Neural progenitor cell (in vitro differentiated cells): Measurements from ENCODE around the gene UNC13B. TPM values are rescaled to one million over a fixed set of nuclear protein-coding genes. Genes with fewer than 3 reads are reported as not detected.

Source experiments
- DNase-seq: peaks from one replicate; pipeline ENCODE4 v3.0.0-alpha.2; 2016; ENCODE audit warnings: low spot score
- H2AFZ ChIP-seq: fragments of 200-600 bp; sonication (generic); replicated peaks from 2 replicates; pipeline ENCODE4 v1.6.1; 2016; ENCODE audit warnings: antibody characterized with exemption
- H3F3A ChIP-seq: fragments of 200-600 bp; sonication (generic); 2 replicates; pipeline ENCODE4 v1.6.1; 2016; ENCODE audit warnings: antibody characterized with exemption, low read depth
- H3K27ac ChIP-seq: fragments of 200-600 bp; sonication (generic); 2 replicates; pipeline ENCODE4 v1.5.1; 2016; ENCODE audit warnings: mild to moderate bottlenecking
- H3K27me3 ChIP-seq: fragments of 200-600 bp; sonication (generic); 2 replicates; pipeline ENCODE4 v1.6.1; 2016; ENCODE audit warnings: mild to moderate bottlenecking, moderate library complexity
- H3K36me3 ChIP-seq: fragments of 200-600 bp; sonication (generic); 2 replicates; pipeline ENCODE4 v1.5.1; 2016
- H3K4me1 ChIP-seq: fragments of 200-600 bp; sonication (generic); 2 replicates; pipeline ENCODE4 v1.6.1; 2016; ENCODE audit warnings: mixed run types
- H3K4me2 ChIP-seq: fragments of 200-600 bp; sonication (generic); 2 replicates; pipeline ENCODE4 v1.6.1; 2016
- H3K4me3 ChIP-seq: fragments of 200-600 bp; sonication (generic); 2 replicates; pipeline ENCODE4 v1.5.1; 2016
- H3K79me2 ChIP-seq: fragments of 200-600 bp; sonication (generic); 2 replicates; pipeline ENCODE4 v1.6.1; 2016; ENCODE audit warnings: low read depth
- H3K9ac ChIP-seq: fragments of 200-600 bp; sonication (generic); 2 replicates; pipeline ENCODE4 v1.6.1; 2016
- H3K9me3 ChIP-seq: fragments of 200-600 bp; sonication (generic); 2 replicates; pipeline ENCODE4 v1.5.1; 2016; ENCODE audit warnings: low read depth
- H4K20me1 ChIP-seq: fragments of 200-600 bp; sonication (generic); 2 replicates; pipeline ENCODE4 v1.6.1; 2016; ENCODE audit warnings: low read depth
- H3K27ac Mint-ChIP-seq: 3 replicates; pipeline ENCODE4 v1.8.0; 2021; ENCODE audit warnings: mixed read lengths
- H3K27me3 Mint-ChIP-seq: 2 replicates; pipeline ENCODE4 v1.8.0; 2022; ENCODE audit warnings: low read depth, mild to moderate bottlenecking, inconsistent platforms, moderate library complexity, mixed read lengths; ENCODE audit not compliant: insufficient read depth
- H3K36me3 Mint-ChIP-seq: 3 replicates; pipeline ENCODE4 v1.8.0; 2021; ENCODE audit warnings: mixed read lengths
- H3K4me1 Mint-ChIP-seq: 3 replicates; pipeline ENCODE4 v1.8.0; 2021; ENCODE audit warnings: mixed read lengths
- H3K4me3 Mint-ChIP-seq: 3 replicates; pipeline ENCODE4 v1.8.0; 2021; ENCODE audit warnings: mild to moderate bottlenecking, moderate library complexity, mixed read lengths
- H3K9me3 Mint-ChIP-seq: 3 replicates; pipeline ENCODE4 v1.8.0; 2020; ENCODE audit warnings: mixed read lengths
- EZH2 ChIP-seq: fragments of 200-600 bp; sonication (generic); IDR thresholded peaks from 2 replicates; pipeline ENCODE4 v1.6.1; 2017; ENCODE audit warnings: antibody characterized with exemption, mild to moderate bottlenecking, moderate library complexity
- EZH2phosphoT487 ChIP-seq: fragments of 200-600 bp; sonication (generic); IDR thresholded peaks from 2 replicates; pipeline ENCODE4 v1.6.1; 2017; ENCODE audit warnings: antibody characterized with exemption
- total RNA-seq: library from RNA; depleted of rRNA; stranded (reverse); fragments of >200 nt; gene quantifications from 2 replicates; pipeline ENCODE4 v1.2.3, GENCODE V29; 2015; ENCODE audit warnings: low replicate concordance
- TF ChIP-seq, protein P1 (sequence below): fragments of 200-600 bp; sonication (generic); IDR thresholded peaks from 2 replicates; pipeline ENCODE4 v1.5.1; 2017; ENCODE audit warnings: antibody characterized with exemption, mild to moderate bottlenecking

UNC13B gene
- total RNA-seq, 1 donor from 2014 or later: 40.7 TPM

DNA sequence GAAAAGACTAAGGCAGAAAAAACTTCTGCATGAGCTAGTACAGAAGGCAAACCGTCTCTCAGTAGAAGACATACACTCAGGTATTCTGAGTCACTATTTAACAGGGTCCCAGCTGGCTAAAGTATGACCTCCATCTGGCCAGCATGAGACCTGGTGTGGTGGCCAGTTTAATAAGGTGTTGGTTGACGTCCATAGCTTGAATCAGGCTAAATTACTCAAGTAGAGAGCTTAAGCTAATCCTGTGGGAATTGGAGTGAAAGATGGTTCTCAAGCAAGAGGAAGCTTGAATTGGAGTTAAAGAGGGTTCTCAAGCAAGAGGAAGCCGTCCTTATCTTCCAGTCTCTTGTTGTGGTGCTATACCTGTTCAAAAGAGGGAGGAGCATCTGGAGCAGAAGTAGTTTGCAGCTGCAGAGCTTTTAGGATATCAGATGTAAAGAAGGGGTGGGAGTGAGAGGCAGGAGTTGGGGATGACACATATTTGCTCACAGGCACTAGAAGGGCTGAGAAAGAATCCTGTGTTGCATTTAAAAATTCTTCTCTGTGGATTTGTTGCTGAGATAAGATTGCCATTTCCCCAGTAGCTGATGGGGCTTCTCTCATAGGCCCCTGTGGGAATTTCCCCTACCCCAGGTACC, 192.0 kb downstream of the UNC13B start:
- no peaks in the 10 kb centered on the region for H3F3A ChIP-seq
- H3K4me3 Mint-ChIP-seq: no peak overlapping the region
- H3K27me3 Mint-ChIP-seq: no peaks in the 10 kb centered on the region
- H3K79me2 ChIP-seq: no peaks in the 10 kb centered on the region
- no peaks in the 10 kb centered on the region for H3K36me3 Mint-ChIP-seq
- H3K4me1 ChIP-seq: no peaks in the 10 kb centered on the region
- H3K9me3 ChIP-seq: no peaks in the 10 kb centered on the region
- no peak overlapping the region for H3K27ac Mint-ChIP-seq
- no peaks in the 10 kb centered on the region for H3K9me3 Mint-ChIP-seq
- H3K4me3 ChIP-seq: no peak overlapping the region
- H2AFZ ChIP-seq: no peak overlapping the region
- H3K27me3 ChIP-seq: no peaks in the 10 kb centered on the region
- TF ChIP-seq, protein P1, sequence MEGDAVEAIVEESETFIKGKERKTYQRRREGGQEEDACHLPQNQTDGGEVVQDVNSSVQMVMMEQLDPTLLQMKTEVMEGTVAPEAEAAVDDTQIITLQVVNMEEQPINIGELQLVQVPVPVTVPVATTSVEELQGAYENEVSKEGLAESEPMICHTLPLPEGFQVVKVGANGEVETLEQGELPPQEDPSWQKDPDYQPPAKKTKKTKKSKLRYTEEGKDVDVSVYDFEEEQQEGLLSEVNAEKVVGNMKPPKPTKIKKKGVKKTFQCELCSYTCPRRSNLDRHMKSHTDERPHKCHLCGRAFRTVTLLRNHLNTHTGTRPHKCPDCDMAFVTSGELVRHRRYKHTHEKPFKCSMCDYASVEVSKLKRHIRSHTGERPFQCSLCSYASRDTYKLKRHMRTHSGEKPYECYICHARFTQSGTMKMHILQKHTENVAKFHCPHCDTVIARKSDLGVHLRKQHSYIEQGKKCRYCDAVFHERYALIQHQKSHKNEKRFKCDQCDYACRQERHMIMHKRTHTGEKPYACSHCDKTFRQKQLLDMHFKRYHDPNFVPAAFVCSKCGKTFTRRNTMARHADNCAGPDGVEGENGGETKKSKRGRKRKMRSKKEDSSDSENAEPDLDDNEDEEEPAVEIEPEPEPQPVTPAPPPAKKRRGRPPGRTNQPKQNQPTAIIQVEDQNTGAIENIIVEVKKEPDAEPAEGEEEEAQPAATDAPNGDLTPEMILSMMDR: no peak
- TF ChIP-seq EZH2phosphoT487 (no peak), EZH2 (no peak)
- no peak overlapping the region for H3K4me2 ChIP-seq
- DNase-seq: no peak
- no peaks in the 10 kb centered on the region for H4K20me1 ChIP-seq
- H3K4me1 Mint-ChIP-seq: peaks cover 4% of the 10 kb centered on the region
- peak overlapping the region; percentile 29 for H3K27ac ChIP-seq
- H3K9ac ChIP-seq: no peak overlapping the region
- no peaks in the 10 kb centered on the region for H3K36me3 ChIP-seq

DNA sequence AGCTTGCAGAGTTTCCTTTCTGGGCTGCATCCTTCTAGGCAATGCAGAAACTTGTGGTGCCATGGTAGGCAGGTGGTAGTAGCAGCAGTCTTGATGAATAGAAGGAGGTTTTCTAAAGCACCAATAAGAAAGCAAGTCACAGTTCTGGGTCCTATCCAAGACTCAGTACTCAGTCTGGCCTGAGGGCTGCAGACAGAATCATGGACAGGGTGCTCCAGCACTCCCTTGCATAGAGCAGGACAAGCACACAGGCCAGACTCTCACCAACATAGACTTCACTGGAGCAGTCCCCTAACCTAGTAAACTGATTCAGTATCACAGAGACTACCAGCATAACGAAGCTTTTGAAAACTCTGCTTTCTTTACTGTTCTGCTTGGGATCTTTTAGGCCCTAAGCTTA, 194.1 kb downstream of the UNC13B start:
- Histone ChIP-seq H3K27ac (no peak overlapping the region), H3K4me1 (no peaks in the 10 kb centered on the region), H3K27me3 (no peaks in the 10 kb centered on the region), H2AFZ (no peak overlapping the region), H3K4me2 (no peak overlapping the region), H3K36me3 (no peaks in the 10 kb centered on the region), H3K79me2 (no peaks in the 10 kb centered on the region), H3K9ac (no peak overlapping the region), H3K9me3 (no peaks in the 10 kb centered on the region), H3K4me3 (no peak overlapping the region), H4K20me1 (no peaks in the 10 kb centered on the region), H3F3A (no peaks in the 10 kb centered on the region)
- Mint-ChIP-seq H3K36me3 (no peaks in the 10 kb centered on the region), H3K9me3 (no peaks in the 10 kb centered on the region), H3K27me3 (no peaks in the 10 kb centered on the region), H3K27ac (no peak overlapping the region), H3K4me3 (no peak overlapping the region), H3K4me1 (no peaks in the 10 kb centered on the region)
- DNase-seq: no peak
- no peak for TF ChIP-seq EZH2phosphoT487
- TF ChIP-seq EZH2: no peak
- TF ChIP-seq, protein P1: no peak

DNA sequence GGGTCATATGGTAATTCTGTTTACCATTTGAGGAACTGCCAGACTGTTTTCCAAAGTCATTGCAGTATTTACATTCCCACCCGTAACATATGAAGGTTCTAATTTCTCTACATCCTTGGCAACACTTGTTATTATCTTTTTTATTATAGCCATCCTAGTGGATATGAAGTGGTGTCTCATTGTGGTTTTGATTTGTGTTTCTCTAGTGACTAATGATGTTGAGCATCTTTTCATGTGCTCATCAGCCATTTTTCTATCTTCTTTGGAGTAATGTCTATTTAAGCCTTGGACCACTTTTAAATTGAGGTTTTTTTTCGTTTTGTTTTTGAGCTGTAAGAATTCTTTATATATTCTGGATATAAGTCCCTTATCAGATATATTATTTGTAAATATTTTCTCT, 195.3 kb downstream of the UNC13B start:
- Histone ChIP-seq H3K4me3 (no peak overlapping the region), H3F3A (no peaks in the 10 kb centered on the region), H3K79me2 (no peaks in the 10 kb centered on the region), H3K27ac (no peak overlapping the region), H3K36me3 (no peaks in the 10 kb centered on the region), H3K9ac (no peak overlapping the region), H2AFZ (no peak overlapping the region), H4K20me1 (no peaks in the 10 kb centered on the region), H3K4me2 (no peak overlapping the region), H3K4me1 (no peaks in the 10 kb centered on the region), H3K27me3 (no peaks in the 10 kb centered on the region), H3K9me3 (no peaks in the 10 kb centered on the region)
- TF ChIP-seq, protein P1: no peak
- TF ChIP-seq EZH2phosphoT487 (no peak), EZH2 (no peak)
- H3K27ac Mint-ChIP-seq: no peak overlapping the region
- H3K4me3 Mint-ChIP-seq: no peak overlapping the region
- H3K36me3 Mint-ChIP-seq: no peaks in the 10 kb centered on the region
- H3K9me3 Mint-ChIP-seq: no peaks in the 10 kb centered on the region
- no peaks in the 10 kb centered on the region for H3K27me3 Mint-ChIP-seq
- H3K4me1 Mint-ChIP-seq: no peaks in the 10 kb centered on the region
- DNase-seq: no peak
